Measurements from ENCODE around the gene ANAPC5. TPM values are rescaled to one million over a fixed set of nuclear protein-coding genes. Genes with fewer than 3 reads are reported as not detected.

ANAPC5 gene
- total RNA-seq, 1 experiment from 2014 or later = 101 TPM

DNA sequence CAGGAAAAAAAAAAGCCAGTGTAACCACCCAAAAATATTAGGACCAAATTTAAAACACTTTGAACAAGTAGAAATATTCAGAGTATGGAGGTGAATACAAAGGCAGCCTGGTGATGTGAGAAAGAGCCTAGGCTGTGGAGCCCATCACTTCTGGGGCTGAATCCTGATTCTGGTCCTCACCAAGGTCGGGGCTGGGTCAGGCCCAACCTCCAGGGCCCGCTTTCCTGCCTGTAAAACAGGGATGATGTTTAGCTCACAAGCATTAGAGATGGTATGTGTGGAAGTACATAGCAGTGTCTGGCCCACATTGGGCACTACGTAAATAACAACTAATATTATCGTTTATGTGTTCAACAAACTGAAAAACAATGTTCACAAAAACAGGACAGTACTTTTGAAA lies 47.9 kb downstream of the ANAPC5 start:
- Histone ChIP-seq H3K14ac (ENCODE audit: insufficient read depth, low read length) (no peak overlapping the region), H3K27ac (ENCODE audit: insufficient read length, low read depth, low read length) (no peak overlapping the region), H3K23me2 (ENCODE audit: insufficient read length, low read depth, low read length, poor library complexity, severe bottlenecking) (no peaks in the 10 kb centered on the region), H3K4me2 (ENCODE audit: insufficient read depth, insufficient read length, low read length) (no peak overlapping the region), H3K9me3 (ENCODE audit: control insufficient read depth, low read depth, low read length) (no peaks in the 10 kb centered on the region), H4K20me1 (ENCODE audit: control insufficient read depth, insufficient read depth, insufficient read length) (no peaks in the 10 kb centered on the region), H2AK5ac (ENCODE audit: insufficient read length, low read length) (no peak overlapping the region), H2BK15ac (ENCODE audit: low read depth, low read length) (no peak overlapping the region), H3K18ac (ENCODE audit: insufficient read length, low read depth, low read length) (no peak overlapping the region), H3K9ac (ENCODE audit: extremely low read depth, insufficient read length, low read length) (no peak overlapping the region), H3K27me3 (ENCODE audit: insufficient read depth, low read length) (no peaks in the 10 kb centered on the region), H3K79me1 (ENCODE audit: insufficient read depth, low read depth, low read length, poor library complexity, severe bottlenecking) (no peaks in the 10 kb centered on the region), H3K4me1 (ENCODE audit: insufficient read depth, low read length) (no peaks in the 10 kb centered on the region), H2AFZ (ENCODE audit: low read length) (no peak overlapping the region), H3T11ph (ENCODE audit: low read length) (no peak overlapping the region), H3K56ac (ENCODE audit: insufficient read length, low read depth, low read length) (no peak overlapping the region), H3K23ac (ENCODE audit: insufficient read length, low read depth, low read length) (no peak overlapping the region), H4K5ac (ENCODE audit: insufficient read length, low read depth, low read length) (no peak overlapping the region), H2BK20ac (ENCODE audit: low read depth, low read length, poor library complexity, severe bottlenecking) (no peak overlapping the region), H4K8ac (replicated peaks; ENCODE audit: insufficient read length, low read depth, low read length) (no peak overlapping the region), H3K79me2 (ENCODE audit: insufficient read depth, low read length) (no peaks in the 10 kb centered on the region), H3K4ac (ENCODE audit: low read depth, low read length) (no peak overlapping the region), H2BK120ac (ENCODE audit: low read depth, low read length, poor library complexity, severe bottlenecking) (no peak overlapping the region), H2BK5ac (ENCODE audit: insufficient read length, low read length) (no peak overlapping the region), H2BK12ac (ENCODE audit: insufficient read length, low read depth, low read length) (no peak overlapping the region), H4K91ac (ENCODE audit: insufficient read length, low read depth, low read length) (no peak overlapping the region)
- no peaks in the 10 kb centered on the region for H3K9me3 Mint-ChIP-seq
- no peak for DNase-seq
- TF ChIP-seq, protein P1, sequence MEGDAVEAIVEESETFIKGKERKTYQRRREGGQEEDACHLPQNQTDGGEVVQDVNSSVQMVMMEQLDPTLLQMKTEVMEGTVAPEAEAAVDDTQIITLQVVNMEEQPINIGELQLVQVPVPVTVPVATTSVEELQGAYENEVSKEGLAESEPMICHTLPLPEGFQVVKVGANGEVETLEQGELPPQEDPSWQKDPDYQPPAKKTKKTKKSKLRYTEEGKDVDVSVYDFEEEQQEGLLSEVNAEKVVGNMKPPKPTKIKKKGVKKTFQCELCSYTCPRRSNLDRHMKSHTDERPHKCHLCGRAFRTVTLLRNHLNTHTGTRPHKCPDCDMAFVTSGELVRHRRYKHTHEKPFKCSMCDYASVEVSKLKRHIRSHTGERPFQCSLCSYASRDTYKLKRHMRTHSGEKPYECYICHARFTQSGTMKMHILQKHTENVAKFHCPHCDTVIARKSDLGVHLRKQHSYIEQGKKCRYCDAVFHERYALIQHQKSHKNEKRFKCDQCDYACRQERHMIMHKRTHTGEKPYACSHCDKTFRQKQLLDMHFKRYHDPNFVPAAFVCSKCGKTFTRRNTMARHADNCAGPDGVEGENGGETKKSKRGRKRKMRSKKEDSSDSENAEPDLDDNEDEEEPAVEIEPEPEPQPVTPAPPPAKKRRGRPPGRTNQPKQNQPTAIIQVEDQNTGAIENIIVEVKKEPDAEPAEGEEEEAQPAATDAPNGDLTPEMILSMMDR (conservative IDR thresholded peaks at IDR 0.05) = no peak
- H3K36me3 Mint-ChIP-seq (ENCODE audit: insufficient read depth in 1 of 3, low read depth in 3 of 3) = peaks cover 2 to 16% (median 11%) of the 10 kb centered on the region in 3 experiments; a peak in 5 of 7 replicates
- H3K4me1 Mint-ChIP-seq = no peaks in the 10 kb centered on the region
- no peak overlapping the region for H3K4me3 Mint-ChIP-seq
- no peaks in the 10 kb centered on the region for H3K27me3 Mint-ChIP-seq (ENCODE audit: low read depth)
- H3K27ac Mint-ChIP-seq = no peak overlapping the region
- no CpG with 5 or more reads among the region's 4 CpGs for WGBS (ENCODE audit: extremely low coverage, insufficient read length, low lambda C conversion rate)
